ENCODE measurements around the gene COLGALT1.

DNA sequence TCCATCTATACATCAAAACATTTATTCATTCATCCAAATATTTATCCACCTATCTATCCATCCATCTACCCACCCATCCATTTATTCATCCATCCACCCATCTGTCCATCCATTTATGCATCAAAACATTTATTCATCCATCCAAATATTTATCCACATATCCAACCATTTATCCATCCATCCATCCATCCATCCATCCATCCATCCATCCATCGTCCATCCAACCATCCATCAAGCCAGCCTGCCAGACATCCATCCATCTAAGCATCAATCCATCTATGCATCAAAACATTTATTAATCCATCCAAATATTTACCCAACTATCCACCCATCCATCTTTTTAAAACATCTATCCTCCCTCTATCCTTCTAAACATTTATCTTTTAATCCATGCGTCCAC lies 70.5 kb downstream of the COLGALT1 start:
- TF ChIP-seq SUZ12 (IDR thresholded peaks at IDR 0.05; ENCODE audit: extremely low read depth, insufficient read depth, insufficient read length): no peak
- TF ChIP-seq ZNF274 (IDR thresholded peaks at IDR 0.05; ENCODE audit: low read depth, low read length): no peak

Measured in NT2/D1 (cell line).